Measurements from ENCODE around the gene SYNM. TPM values are rescaled to one million over a fixed set of nuclear protein-coding genes. Genes with fewer than 3 reads are reported as not detected.

The SYNM gene
- total RNA-seq, 1 donor from 2014 or later = 0.55 TPM

- Mint-ChIP-seq H3K36me3 (ENCODE audit: low read depth) (no peaks in the 10 kb centered on the region), H3K4me3 (ENCODE audit: low read depth) (no peak overlapping the region), H3K27ac (no peak overlapping the region), H3K4me1 (ENCODE audit: low read depth) (peaks cover 6% of the 10 kb centered on the region), H3K9me3 (no peaks in the 10 kb centered on the region), H3K27me3 (ENCODE audit: low read depth) (peaks cover 24% of the 10 kb centered on the region)
- intact Hi-C loops (cut with micrococcal nuclease) = no loop called here
- no peak for DNase-seq (ENCODE audit: low spot score)
Observed at GRCh38 chr15:99092554-99093172, 12.2 kb upstream of the SYNM start.

GRCh38 chr15:99095626-99096025 is 9.3 kb upstream of the SYNM start:
- H3K27me3 Mint-ChIP-seq (ENCODE audit: low read depth) = peaks cover 35% of the 10 kb centered on the region
- DNase-seq (ENCODE audit: low spot score) = no peak
- no peak overlapping the region for H3K27ac Mint-ChIP-seq
- H3K36me3 Mint-ChIP-seq (ENCODE audit: low read depth) = no peaks in the 10 kb centered on the region
- H3K9me3 Mint-ChIP-seq = no peaks in the 10 kb centered on the region
- no peaks in the 10 kb centered on the region for H3K4me1 Mint-ChIP-seq (ENCODE audit: low read depth)
- no peak overlapping the region for H3K4me3 Mint-ChIP-seq (ENCODE audit: low read depth)
- intact Hi-C loops (cut with micrococcal nuclease) = no loop called here

GRCh38 chr15:99096173-99096893 is 8.5 kb upstream of the SYNM start:
- no peaks in the 10 kb centered on the region for H3K36me3 Mint-ChIP-seq (ENCODE audit: low read depth)
- no peak overlapping the region for H3K27ac Mint-ChIP-seq
- H3K9me3 Mint-ChIP-seq = no peaks in the 10 kb centered on the region
- peaks cover 36% of the 10 kb centered on the region for H3K27me3 Mint-ChIP-seq (ENCODE audit: low read depth)
- no peak overlapping the region for H3K4me3 Mint-ChIP-seq (ENCODE audit: low read depth)
- intact Hi-C loops (cut with micrococcal nuclease) = no loop called here
- no peak for DNase-seq (ENCODE audit: low spot score)
- H3K4me1 Mint-ChIP-seq (ENCODE audit: low read depth) = no peaks in the 10 kb centered on the region

GRCh38 chr15:99096894-99097426 is 7.9 kb upstream of the SYNM start:
- H3K27me3 Mint-ChIP-seq (ENCODE audit: low read depth) = peaks cover 42% of the 10 kb centered on the region
- intact Hi-C loops (cut with micrococcal nuclease) = no loop called here
- no peaks in the 10 kb centered on the region for H3K36me3 Mint-ChIP-seq (ENCODE audit: low read depth)
- DNase-seq (ENCODE audit: low spot score) = no peak
- no peaks in the 10 kb centered on the region for H3K9me3 Mint-ChIP-seq
- no peak overlapping the region for H3K4me3 Mint-ChIP-seq (ENCODE audit: low read depth)
- no peak overlapping the region for H3K27ac Mint-ChIP-seq
- no peaks in the 10 kb centered on the region for H3K4me1 Mint-ChIP-seq (ENCODE audit: low read depth)

GRCh38 chr15:99097441-99098410 is 7.2 kb upstream of the SYNM start:
- Mint-ChIP-seq H3K36me3 (ENCODE audit: low read depth) (no peaks in the 10 kb centered on the region), H3K9me3 (no peaks in the 10 kb centered on the region), H3K4me3 (ENCODE audit: low read depth) (no peak overlapping the region), H3K27me3 (ENCODE audit: low read depth) (peaks cover 46% of the 10 kb centered on the region), H3K4me1 (ENCODE audit: low read depth) (no peaks in the 10 kb centered on the region), H3K27ac (no peak overlapping the region)
- intact Hi-C loops (cut with micrococcal nuclease) = no loop called here
- no peak for DNase-seq (ENCODE audit: low spot score)

- Mint-ChIP-seq H3K27ac (no peak overlapping the region), H3K9me3 (no peaks in the 10 kb centered on the region), H3K27me3 (ENCODE audit: low read depth) (peaks cover 53% of the 10 kb centered on the region), H3K4me3 (ENCODE audit: low read depth) (no peak overlapping the region), H3K36me3 (ENCODE audit: low read depth) (no peaks in the 10 kb centered on the region), H3K4me1 (ENCODE audit: low read depth) (no peaks in the 10 kb centered on the region)
- intact Hi-C loops (cut with micrococcal nuclease) = no loop called here
- no peak for DNase-seq (ENCODE audit: low spot score)
Observed at GRCh38 chr15:99098426-99098825, 6.5 kb upstream of the SYNM start.

- Mint-ChIP-seq H3K36me3 (ENCODE audit: low read depth) (no peaks in the 10 kb centered on the region), H3K4me3 (ENCODE audit: low read depth) (no peak overlapping the region), H3K4me1 (ENCODE audit: low read depth) (no peaks in the 10 kb centered on the region), H3K9me3 (no peaks in the 10 kb centered on the region), H3K27me3 (ENCODE audit: low read depth) (peaks cover 57% of the 10 kb centered on the region), H3K27ac (no peak overlapping the region)
- no peak for DNase-seq (ENCODE audit: low spot score)
- intact Hi-C loops (cut with micrococcal nuclease) = no loop called here
Observed at GRCh38 chr15:99098991-99099390, 5.9 kb upstream of the SYNM start.

GRCh38 chr15:99099661-99100060 is 5.2 kb upstream of the SYNM start:
- Mint-ChIP-seq H3K27me3 (ENCODE audit: low read depth) (peaks cover 57% of the 10 kb centered on the region), H3K36me3 (ENCODE audit: low read depth) (no peaks in the 10 kb centered on the region), H3K9me3 (no peaks in the 10 kb centered on the region), H3K27ac (no peak overlapping the region), H3K4me3 (ENCODE audit: low read depth) (no peak overlapping the region), H3K4me1 (ENCODE audit: low read depth) (no peaks in the 10 kb centered on the region)
- intact Hi-C loops (cut with micrococcal nuclease) = loop anchor here (10.0 kb wide), 1 partner anchor 655 kb away; no protein-coding TSS in a partner anchor
- DNase-seq (ENCODE audit: low spot score) = no peak

- Mint-ChIP-seq H3K9me3 (no peaks in the 10 kb centered on the region), H3K36me3 (ENCODE audit: low read depth) (no peaks in the 10 kb centered on the region), H3K27ac (no peak overlapping the region), H3K27me3 (ENCODE audit: low read depth) (peaks cover 55% of the 10 kb centered on the region), H3K4me3 (ENCODE audit: low read depth) (no peak overlapping the region), H3K4me1 (ENCODE audit: low read depth) (no peaks in the 10 kb centered on the region)
- intact Hi-C loops (cut with micrococcal nuclease) = loop anchor here (10.0 kb wide), 1 partner anchor 654 kb away; no protein-coding TSS in a partner anchor
- peak; percentile 40 for DNase-seq (ENCODE audit: low spot score)
Observed at GRCh38 chr15:99100245-99101173, 4.4 kb upstream of the SYNM start.

GRCh38 chr15:99101501-99101900 is 3.4 kb upstream of the SYNM start:
- H3K36me3 Mint-ChIP-seq (ENCODE audit: low read depth) = no peaks in the 10 kb centered on the region
- peaks cover 53% of the 10 kb centered on the region for H3K27me3 Mint-ChIP-seq (ENCODE audit: low read depth)
- no peak overlapping the region for H3K4me3 Mint-ChIP-seq (ENCODE audit: low read depth)
- DNase-seq (ENCODE audit: low spot score) = no peak
- H3K4me1 Mint-ChIP-seq (ENCODE audit: low read depth) = peaks cover 4% of the 10 kb centered on the region
- no peak overlapping the region for H3K27ac Mint-ChIP-seq
- intact Hi-C loops (cut with micrococcal nuclease) = loop anchor here (10.0 kb wide), 1 partner anchor 653 kb away; no protein-coding TSS in a partner anchor
- H3K9me3 Mint-ChIP-seq = no peaks in the 10 kb centered on the region

- no peak for DNase-seq (ENCODE audit: low spot score)
- Mint-ChIP-seq H3K27me3 (ENCODE audit: low read depth) (peaks cover 57% of the 10 kb centered on the region), H3K9me3 (no peaks in the 10 kb centered on the region), H3K36me3 (ENCODE audit: low read depth) (no peaks in the 10 kb centered on the region), H3K27ac (no peak overlapping the region), H3K4me3 (ENCODE audit: low read depth) (no peak overlapping the region), H3K4me1 (ENCODE audit: low read depth) (peaks cover 10% of the 10 kb centered on the region)
- intact Hi-C loops (cut with micrococcal nuclease) = loop anchor here (10.0 kb wide), 1 partner anchor 652 kb away; no protein-coding TSS in a partner anchor
Observed at GRCh38 chr15:99102332-99103235, 2.3 kb upstream of the SYNM start.
